HS-27A (cell line): Measurements from ENCODE around the gene HDAC4.

ENCODE experiments used
- DNase-seq: peaks from one replicate; pipeline ENCODE4 v3.0.0-alpha.2; 2012; ENCODE audit warnings: low read depth, missing footprints

Gene HDAC4

DNA sequence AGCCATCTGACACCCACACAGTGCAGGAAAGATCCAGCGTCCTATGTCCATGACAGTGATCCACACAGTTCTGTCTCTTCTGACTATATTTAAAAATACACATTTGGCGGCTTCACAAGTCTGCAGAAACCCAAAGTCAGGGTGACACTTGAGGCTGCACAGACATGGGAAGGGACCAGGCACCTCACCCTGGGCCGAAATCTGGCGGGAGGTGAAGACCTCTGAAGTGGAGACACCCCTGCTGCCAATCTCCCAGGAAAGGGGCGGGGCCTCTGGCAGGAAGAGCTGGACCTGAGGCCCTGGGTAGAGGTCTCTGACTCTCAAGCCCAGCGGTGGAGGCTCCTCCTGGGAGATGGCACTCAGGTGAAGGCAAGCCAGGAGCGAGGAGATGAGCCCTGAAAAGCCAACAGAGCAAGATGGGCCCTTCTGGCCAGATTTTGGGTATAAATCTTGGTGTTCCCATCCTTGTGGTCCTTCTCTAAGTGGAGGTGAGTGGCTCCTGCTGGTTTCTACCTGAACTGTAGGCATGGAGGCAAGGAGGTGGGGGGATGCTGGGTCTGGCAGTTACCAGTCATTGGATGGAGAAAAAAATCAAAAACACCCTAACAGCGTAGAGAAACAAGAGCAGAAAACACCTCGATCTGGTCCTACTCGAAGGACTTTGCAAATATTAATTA is 248.4 kb downstream of the HDAC4 start:
- no peak for DNase-seq

DNA sequence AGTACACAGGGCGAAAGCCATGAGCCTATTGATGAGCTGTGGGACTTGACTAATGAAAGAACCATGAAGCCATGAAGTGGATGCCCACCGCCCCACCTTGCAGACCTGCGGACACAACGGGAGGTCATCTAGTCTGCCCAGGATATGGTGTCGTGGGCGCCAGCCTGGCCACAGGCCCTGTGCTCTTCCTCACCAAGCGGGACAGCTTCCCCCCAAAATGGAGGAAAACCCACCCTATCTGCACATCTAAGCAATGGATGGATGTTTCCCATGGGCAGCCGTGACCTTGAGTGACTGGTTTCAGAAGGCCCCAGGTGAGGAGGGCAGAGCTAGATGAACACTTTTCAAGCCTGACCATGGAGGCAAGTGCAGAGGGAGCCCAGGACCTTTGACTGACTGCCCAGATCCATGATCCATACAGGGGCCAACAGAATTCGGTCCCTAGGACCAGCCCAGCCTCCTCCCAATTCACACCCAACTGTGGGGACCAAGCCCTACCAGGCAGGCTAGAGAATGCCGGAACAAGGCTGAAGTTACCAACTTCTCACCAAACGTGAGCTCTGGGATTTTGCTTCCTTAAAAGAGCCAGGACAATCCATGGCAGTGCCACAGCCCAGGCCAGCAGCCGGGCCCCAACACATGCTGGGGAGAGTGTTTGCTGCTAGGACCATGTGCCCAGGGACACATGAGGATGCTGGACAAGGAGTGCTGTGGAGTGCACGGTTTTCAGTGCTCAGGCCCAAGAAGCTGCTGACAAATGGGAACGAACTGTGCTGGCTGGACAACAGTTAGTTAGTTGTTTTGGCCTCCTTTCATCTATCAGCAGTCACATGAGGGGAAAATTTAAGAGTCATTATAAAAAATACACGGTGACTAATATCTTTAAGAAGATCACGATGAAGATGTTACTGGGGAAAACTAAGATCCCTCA is 249.4 kb downstream of the HDAC4 start:
- DNase-seq = no peak

DNA sequence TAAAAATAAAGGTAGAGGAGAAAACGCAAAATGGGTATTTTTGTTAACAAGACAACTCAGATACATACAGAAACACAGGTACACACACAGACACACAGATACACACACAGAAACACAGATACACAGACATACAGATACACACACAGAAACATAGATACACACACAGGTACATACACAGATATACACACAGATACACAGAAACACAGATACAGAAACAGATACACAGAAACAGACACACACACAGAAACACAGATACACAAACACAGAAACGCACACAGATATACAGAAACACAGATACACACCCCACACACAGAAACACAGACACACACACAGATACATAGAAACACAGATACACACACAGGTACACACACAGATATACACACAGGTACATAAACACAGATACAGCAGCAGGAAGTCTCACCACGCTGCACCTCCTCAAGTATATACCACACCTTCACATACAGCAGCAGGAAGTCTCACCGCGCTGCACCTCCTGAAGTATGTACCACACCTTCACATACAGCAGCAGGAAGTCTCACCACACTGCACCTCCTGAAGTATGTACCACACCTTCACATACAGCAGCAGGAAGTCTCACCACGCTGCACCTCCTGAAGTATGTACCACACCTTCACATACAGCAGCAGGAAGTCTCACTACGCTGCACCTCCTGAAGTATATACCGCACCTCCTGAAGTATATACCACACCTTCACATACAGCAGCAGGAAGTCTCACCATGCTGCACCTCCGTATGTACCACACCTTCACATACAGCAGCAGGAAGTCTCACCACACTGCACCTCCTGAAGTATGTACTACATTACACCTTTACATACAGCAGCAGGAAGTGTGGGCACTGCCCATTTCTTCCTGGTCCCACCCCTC is 250.5 kb downstream of the HDAC4 start:
- no peak for DNase-seq

DNA sequence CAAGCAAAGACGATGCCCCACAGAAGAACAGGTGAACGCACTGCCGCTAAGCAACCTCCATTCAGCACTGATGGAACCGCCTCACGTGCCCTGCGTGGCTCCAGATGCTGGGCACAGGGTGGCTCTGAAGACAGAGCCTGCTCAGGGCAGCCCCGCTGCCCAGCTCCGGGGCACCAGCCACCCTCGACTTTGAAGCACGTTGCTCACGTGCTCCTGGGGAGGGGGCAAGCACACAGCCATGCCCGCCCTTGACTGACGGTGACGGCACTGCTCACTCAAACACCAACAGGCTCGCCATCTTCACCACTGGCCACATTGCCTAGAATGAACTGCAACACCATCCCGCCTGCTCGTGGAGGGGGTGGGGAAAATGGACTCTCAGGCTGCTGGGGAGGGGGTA is 251.3 kb downstream of the HDAC4 start:
- DNase-seq = no peak

DNA sequence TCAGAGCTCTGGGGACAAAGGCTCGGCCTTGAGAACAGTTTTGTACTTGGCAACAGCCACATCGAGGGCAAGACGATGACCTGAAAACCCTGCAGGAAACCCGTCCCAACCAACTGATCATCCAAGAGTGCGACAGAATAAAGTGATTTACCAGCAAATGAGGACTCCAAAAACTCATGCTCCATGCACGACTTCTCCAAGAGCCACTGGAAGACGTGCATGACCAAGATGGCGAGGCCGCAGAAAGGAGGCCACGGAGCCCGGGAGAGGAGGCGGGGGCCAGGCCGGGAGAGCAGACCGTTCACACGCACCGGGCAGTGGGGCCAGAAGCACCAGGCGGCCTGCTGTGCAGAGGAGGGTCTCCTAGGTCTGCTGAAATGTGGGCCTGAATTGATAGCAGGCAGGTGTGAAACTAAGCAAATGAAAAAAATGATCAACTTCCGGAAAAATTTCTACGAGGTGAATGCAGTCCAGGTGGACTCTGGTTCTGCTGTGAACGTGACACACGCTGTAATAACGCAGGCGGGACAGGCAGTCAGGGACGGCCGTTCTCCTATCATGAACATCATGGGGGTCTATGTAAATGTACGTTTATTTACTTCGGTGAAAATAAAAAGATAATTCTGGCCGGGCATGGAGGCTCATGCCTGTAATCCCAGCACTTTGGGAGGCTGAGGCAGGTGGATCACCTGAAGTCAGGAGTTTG is 252.2 kb downstream of the HDAC4 start:
- no peak for DNase-seq

DNA sequence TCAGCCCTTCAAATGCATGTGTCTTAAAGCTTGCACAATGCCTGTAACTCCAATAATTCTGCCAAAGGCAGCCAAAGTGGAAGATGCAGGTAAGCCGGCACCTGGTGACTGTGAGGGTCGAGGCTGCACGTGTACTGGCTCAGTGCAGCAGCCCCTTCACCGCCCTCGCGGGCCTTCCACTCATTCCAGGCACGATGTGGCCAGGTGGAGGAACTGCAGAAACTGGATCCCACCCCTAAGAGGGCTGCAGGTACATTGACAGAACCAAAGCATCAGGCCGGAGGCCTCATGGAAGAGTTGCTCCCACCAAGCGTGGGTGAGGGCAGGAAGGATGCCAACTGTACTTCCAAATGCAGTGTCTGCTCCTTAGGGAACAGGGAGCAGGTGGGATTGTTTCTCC is 253.4 kb downstream of the HDAC4 start:
- no peak for DNase-seq

DNA sequence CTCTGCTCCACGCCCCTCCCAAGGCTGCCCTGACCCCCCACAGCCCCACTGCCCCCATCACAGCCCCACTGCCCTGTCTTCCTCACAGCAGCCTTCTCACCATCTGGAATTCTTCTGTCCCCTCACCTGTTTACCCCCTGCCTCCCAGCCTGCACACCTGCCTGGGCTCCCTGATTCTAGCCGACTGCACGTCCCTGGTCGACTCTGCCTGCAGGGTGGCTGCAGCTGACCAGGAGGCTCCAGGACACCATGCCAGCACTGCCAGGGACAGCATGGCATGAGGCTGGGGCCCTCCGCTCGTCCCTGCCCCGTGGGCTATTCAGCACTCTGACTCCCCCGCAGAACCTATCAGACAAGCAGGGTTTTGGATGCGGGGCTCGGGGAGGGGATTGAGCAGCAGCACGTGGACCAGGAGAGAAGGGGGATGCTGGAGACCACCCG is 254.1 kb downstream of the HDAC4 start:
- DNase-seq = no peak

DNA sequence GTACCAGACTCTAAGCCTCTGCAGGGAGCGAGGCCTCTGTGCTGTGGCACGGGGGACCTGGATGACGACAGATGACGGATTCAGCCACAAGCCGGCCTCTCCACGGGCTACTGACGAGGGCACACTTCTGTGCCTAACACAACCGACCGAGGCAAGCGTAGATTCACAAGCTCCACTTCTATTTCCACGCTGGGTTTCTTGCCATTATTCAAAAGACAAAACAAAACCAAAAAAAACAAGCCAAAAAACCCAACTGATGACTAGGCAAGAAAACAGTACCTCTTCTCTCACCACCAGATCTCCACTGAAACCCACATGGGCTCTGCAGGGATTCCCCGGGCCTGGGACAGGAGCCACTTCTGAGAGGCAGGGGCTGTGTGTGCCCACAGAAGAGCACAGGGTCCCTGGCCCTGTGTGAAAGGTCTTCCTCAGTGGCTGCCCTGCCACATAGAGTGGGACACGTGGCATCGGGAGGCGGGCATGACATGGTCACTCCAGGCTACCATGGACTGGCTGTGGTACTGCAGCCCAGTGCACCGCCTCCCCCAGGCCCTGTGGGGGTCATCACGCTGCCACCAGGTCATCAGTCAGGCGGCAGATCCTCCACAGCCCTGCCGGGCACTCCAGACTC is 254.7 kb downstream of the HDAC4 start:
- DNase-seq = no peak

DNA sequence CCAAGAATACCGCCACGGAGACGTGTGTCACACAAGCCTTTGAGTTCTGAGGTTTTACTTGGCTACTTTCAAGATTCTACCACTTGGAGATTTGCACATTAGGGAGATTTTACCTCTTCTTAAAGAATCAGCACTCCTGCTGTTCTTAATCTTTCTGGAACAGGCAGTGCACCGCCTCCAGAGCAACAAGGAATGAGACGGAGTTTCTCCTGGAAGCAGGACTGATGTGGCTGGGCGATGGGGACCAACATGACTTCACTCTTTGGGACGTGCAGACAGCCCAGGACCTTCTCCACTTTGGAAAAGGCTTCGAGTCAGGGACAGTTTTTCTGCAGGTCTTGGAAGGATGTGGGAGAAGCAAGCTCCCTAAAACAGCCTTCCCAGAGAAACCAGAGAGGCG is 255.2 kb downstream of the HDAC4 start:
- no peak for DNase-seq

DNA sequence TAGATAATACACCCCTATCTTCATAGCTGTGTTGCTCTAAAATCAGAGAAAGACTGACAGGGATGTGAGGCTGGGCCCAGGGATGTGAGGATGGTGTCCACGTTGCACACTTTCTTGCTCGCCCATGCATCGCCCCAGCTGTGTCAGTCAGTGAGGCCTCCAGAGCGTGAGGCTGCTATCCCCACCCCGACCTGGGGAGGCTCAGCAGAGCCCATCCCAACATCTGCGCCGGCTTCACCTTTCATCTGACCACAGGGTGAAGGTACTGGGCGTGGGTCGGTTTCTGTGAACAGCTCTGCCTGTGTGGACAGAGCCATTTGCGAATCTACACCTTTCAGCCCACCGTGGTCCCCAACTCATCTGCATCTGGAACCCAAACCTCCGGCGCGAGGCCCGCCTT is 255.7 kb downstream of the HDAC4 start:
- no peak for DNase-seq

DNA sequence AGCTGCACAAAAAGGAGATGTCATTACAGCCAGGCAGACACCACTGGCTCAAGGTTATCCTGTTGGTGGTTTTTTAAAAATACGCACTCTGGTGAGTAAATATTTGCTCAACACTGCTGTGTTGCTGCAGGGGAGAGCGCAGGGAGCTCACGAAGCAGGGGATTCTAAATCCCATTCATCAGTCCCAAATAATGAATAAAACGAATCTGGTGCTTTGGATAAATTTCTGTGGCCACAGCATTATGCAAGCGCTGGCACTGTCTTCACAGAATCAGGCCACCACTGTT is 256.2 kb downstream of the HDAC4 start:
- DNase-seq = no peak

DNA sequence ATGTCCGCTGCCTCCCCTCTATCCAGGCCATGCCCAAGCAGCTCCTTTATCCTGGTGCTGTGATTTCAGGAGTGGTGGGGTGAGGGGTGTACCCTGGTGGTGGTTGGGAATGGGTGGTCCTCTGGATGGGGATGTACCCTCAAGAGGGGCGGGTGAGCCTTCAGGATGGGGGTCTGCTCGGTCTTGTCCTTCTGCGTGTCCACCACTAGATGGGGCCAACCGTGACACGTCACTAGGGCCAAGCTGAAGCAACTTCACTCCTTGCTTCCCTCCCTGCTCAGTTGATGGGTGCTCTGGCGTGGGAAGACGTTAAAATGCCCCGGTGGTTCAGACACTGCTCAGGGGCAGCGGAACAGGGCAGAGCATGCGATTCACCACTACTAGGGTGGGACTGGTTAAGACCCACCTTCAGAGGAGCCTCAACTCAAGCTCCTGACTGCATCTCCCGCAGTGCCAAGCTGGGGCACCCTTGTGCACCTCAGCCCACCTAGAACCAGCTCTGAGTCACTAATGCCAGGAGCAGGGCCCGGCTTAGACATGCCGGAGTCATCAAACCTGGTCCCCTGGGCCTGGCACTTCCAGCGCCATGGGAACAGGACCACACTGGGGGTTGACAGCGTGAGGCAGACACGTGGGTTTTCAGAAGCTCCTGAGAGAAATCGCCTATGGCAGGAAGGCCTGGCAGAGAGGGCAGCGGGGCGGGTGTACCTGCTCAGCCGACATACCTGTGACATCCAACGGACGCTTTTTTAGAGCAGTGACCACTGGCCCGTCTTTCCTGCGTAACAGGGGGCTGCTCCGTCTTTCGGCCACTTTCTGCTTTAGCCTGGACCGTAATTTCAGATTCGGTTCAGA is 256.7 kb downstream of the HDAC4 start:
- DNase-seq = no peak

DNA sequence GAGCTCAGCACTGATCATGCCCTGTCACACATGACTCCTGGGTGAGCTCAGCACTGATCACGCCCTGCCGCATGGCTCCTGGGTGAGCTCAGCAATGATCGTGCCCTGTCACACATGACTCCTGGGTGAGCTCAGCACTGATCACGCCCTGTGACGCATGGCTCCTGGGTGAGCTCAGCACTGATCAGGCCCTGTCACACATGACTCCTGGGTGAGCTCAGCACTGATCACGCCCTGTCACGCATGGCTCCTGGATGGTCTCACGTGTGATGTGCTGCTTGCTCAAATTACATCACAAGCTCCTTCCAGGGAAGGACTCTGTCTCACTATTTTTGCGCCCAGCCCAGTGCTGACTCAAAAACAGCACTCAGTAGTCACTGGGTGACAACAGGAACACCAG is 258.0 kb downstream of the HDAC4 start:
- no peak for DNase-seq

DNA sequence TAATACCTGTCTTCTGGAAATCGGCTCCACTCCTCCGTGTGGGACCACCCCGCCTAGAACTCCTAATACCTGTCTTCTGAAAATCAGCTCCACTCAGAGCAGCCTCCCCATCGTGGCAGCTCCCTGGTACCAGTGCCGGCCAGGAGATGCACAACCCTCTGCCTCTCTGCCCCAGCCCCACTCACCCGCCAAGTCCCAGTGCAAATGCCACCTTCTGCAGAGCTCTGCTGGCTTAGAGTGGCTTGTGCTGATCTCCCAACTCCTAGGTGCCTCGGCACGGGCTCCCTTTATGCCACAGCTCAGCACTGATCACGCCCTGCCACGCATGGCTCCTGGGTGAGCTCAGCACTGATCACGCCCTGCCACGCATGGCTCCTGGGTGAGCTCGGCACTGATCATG is 258.5 kb downstream of the HDAC4 start:
- DNase-seq = no peak

DNA sequence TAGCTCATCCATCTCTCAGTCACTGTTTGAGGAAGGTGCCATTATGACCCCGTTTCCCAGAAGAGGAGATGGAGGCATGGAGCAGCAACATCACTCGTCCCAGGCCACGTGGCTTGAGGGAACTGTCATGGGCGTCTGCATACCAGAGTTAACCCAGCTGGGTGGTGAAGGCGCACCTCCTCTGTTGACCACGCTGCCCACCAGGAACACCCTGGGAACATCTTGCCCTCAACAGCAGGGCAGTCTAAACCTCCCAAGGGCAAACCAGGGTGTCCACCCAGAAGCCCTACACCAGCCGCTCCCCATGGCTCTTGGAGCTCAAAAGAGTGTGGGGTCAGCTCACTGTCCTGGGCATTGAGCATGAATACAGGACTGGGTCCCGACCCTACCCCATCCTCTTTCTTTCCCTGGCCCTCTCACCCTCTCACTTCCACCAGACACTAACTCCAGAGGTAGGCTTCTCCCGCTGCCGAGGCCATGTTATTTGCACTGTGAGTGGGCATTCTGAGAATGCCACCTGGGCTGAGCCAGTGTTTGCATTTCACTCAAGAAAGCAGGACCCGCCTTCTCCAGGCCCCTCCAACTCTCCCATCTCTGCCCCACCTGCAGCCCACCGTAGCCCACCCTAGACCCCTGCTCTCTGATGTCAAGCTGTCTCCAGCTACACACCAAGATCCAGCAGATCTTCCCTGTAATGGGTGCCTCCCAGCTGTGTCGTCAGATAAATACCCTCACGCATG is 259.6 kb downstream of the HDAC4 start:
- DNase-seq = no peak

DNA sequence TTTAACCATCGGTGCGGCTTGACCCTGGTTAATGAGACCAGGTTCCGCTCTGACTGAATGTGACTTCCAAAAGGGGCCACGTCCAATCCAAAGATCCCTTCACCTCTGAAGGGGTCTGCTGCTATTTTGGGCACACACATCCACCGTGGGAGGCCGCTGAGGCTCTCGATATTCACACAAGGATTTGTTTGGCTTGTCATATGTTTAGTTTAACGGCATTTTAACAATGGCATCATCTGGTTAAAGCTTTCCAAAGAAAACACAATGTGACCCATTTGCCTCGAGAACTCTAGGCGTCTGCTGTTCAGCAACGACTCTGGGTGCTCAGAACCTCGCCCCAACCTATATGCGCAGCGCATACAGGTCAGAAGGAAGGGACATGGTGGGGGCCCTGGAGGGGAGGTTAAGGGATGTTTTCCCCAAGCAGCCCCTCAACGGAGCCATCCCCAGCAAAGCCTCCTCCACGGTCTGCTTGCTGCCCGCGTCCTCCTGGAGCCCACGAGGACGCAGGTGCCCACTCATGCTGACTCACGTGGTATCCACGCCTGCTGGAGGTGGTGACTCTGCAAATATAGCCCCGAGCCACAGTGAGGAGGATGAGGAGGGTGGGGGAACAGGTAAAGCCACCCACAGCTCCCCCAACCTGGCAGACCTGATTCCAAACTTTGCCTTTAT is 260.3 kb downstream of the HDAC4 start:
- no peak for DNase-seq

DNA sequence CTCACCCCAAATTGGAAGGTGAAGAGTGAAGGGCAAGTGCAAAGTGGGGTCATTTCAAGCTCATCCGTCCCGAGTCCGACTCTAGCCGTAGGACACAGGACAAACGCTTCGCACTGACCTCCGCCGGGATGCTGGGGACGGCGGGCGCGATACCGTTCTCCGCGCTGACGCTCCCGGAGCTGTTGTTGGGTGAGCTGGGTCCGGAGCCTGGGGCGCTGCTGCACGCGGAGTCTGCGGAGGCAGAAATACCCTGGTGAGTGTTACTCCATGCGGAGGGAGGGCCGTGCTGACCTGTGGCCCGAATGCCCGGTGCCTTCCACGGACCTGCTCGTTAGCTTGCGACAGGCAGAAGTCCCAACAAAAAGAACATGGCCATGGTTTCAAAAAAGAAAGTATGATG is 261.3 kb downstream of the HDAC4 start:
- no peak for DNase-seq

DNA sequence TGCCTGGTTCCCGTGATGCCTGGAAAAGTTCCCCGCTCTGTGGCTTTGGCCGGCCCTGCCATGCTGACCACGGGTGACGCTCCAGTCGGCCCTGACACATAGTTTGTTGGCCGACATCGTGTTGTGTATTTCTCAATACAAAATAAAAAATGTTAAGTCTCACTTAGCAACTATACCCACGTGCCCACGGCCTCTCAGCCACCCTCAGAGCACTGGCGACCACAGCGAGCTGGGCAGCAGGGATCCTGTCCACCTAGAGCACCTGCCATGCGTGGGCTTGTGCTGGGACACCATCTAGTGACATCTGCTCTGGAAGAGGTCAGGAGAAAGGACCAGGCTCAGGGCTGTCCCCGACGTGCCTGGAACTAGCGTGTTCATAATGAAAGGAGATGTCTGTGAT is 261.7 kb downstream of the HDAC4 start:
- DNase-seq = no peak

DNA sequence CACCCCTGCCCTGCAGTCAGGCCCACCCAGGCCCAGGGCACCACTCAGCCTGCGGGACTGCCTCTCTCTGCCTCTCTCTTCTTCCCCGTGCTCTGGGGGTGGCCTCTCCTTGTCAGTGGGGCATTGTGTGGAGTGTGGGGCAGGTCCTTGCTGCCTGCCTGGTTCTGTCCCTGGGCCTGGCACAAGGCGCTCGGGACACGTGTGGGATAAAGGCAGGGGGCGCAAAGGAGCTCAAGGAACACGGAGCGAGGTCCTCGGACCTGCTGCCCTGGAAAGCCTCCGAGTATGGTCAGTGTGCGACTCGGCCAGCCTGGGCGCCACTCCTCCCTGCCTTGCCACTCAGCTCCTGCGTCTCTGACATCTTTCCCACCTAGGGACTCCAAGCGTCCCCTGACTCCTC is 262.2 kb downstream of the HDAC4 start:
- DNase-seq = no peak
